ENCODE data around the gene SFT2D3.

Gene SFT2D3

GRCh38 chr2:127681288-127681804 is 20.0 kb upstream of the SFT2D3 start:
- no peak for DNase-seq (ENCODE audit: low read depth in 1 of 2, low spot score in 1 of 2)

- DNase-seq (ENCODE audit: low read depth in 1 of 2, low spot score in 1 of 2) = no peak
Observed at GRCh38 chr2:127681976-127682857, 19.1 kb upstream of the SFT2D3 start.

GRCh38 chr2:127683056-127683455 is 18.2 kb upstream of the SFT2D3 start:
- DNase-seq (ENCODE audit: low read depth in 1 of 2, low spot score in 1 of 2) = no peak

- no peak for DNase-seq (ENCODE audit: low read depth in 1 of 2, low spot score in 1 of 2)
Observed at GRCh38 chr2:127683757-127684156, 17.5 kb upstream of the SFT2D3 start.

- DNase-seq (ENCODE audit: low read depth in 1 of 2, low spot score in 1 of 2) = no peak
Observed at GRCh38 chr2:127685410-127686080, 15.8 kb upstream of the SFT2D3 start.

DNA sequence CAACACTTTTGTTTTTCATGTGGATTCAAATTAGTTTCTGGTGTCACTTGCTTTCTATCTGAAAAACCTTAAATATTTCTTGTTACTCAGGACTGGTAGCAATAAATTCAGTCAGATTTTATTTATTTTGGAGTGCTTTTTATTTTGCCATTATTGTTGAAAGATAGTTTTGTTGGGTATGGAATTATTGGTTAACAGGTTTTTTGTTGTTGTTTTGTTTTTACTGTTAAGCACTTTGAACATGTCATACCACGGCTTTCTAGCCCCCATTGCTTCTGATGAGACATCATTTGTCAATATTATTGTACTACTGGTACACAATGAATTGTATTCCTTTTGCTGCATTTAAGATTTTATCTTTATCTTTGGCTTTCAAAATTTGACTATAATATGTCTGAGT is 12.9 kb upstream of the SFT2D3 start:
- no peak for DNase-seq (ENCODE audit: low read depth in 1 of 2, low spot score in 1 of 2)

DNA sequence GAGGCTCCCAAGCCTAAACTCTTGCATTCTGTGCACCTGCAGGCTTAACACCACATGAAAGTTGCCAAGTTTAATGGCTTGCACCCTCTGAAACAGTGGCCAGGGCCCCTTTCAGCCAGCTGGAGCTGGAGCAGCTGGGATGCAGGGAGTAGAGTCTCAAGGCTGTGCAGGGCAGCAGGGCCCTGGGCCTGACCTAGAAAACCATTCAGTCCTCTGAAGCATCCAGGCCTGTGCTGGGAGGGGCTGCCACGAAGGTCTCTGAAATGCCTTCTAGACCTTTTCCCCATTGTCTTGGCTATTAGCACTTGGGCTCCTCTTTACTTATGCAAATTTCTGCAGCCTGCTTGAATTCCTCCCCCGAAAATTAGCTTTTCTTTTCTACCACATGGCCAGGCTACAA is 10.6 kb upstream of the SFT2D3 start:
- no peak for DNase-seq (ENCODE audit: low read depth in 1 of 2, low spot score in 1 of 2)

- no peak for DNase-seq (ENCODE audit: low read depth in 1 of 2, low spot score in 1 of 2)
Observed at GRCh38 chr2:127694986-127695385, 6.3 kb upstream of the SFT2D3 start.

- DNase-seq (ENCODE audit: low read depth in 1 of 2, low spot score in 1 of 2) = peak in 1 of 2 donors; percentile 30
Observed at GRCh38 chr2:127695491-127696472, 5.5 kb upstream of the SFT2D3 start.

- no peak for DNase-seq (ENCODE audit: low read depth in 1 of 2, low spot score in 1 of 2)
Observed at GRCh38 chr2:127697482-127698180, 3.7 kb upstream of the SFT2D3 start.

DNA sequence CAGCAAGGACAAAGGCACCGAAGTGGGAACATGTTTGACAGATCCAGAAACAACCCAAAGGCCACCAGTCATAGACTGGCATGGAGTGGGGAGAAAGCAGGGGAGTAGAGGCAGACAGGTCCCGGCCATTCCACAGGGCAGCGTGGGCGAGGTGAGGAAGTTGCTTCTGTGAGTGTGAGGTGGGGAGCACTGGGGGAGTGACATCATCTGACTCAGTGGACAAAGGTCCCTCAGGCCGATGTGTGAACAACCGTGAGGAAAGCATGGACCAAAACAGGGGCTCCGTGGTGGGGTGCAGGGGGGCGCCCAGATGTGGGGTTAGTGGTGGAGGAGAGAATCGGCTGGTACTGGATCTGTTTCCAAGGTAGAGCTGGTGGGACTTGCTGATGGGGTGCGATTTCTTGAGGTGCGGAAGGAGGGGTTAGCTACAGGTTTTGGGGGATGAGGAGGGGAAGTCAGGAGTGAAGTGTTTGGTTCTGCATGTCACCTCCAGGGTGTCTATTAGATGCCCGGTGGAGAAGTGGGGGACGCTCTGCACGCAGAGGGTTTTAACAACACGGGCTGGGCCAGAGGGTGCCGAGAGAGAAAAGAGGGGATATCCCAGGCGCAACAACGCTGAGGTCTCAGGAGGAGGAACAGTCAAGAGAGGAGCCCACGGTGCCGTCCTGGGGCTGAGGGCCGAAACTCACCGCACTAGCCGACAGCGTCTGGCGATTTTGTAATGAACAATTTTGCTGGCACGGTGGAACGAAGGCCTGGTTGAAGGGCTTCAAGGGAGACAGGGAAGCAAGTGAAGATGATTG is 2.5 kb upstream of the SFT2D3 start:
- no peak for DNase-seq (ENCODE audit: low read depth in 1 of 2, low spot score in 1 of 2)

DNA sequence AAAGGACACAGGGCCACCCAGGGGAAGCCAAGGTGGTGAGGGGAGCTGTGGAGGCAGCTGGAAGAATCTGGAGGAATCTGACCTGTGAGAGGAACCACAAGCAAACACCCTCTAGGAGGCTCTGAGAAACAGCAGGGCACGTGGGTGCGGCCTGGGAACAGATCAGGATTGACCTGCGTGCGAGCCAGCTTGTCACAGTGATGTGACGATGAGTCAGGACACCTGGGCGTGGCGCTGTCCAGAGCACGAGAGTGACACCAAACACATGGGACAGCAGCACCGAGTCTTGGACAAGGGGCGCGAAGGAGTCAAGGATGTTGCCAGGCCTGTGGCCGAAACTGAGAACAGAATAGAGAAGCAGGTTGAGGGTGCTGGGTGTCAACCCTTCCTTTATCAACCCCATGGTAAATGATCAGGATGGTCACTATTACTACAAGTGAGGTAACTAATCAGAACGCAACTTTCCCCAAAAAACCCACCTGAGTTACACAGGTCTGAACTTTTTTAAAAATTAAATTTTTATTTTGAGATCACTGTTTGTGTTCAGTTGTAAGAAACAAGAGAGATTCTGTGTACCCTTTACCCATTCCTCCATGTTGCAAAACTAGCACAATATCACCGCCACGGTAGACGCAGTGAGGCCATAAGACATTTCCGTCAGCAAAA is 637 bp upstream of the SFT2D3 start:
- DNase-seq (ENCODE audit: low read depth in 1 of 2, low spot score in 1 of 2) = no peak

GRCh38 chr2:127701651-127702394 is 526 bp downstream of the SFT2D3 start:
- DNase-seq (ENCODE audit: low read depth in 1 of 2, low spot score in 1 of 2) = peak; percentile 53 to 67

GRCh38 chr2:127702395-127703009 is 1.2 kb downstream of the SFT2D3 start:
- no peak for DNase-seq (ENCODE audit: low read depth in 1 of 2, low spot score in 1 of 2)

DNA sequence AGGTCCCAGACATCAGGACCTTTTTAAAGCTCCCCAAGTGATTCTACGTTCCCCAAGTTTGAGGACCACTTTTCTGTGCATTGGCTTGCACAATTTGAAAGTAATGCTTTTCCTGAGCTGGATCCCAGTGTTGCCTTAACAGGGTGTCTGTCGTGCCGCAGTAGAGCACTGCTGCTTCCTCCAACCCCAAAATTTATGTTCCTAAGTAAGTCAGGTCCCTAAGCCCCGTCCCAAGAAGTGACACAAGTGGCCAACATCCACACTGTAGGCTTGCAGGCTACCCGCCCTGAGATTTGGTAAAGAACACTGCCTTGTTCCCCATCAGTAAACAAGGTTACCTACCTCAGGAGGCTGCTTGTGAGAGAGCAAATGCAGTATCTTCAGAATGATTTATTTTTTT is 2.0 kb downstream of the SFT2D3 start:
- DNase-seq (ENCODE audit: low read depth in 1 of 2, low spot score in 1 of 2) = no peak

- no peak for DNase-seq (ENCODE audit: low read depth in 1 of 2, low spot score in 1 of 2)
Observed at GRCh38 chr2:127704641-127705390, 3.5 kb downstream of the SFT2D3 start.

GRCh38 chr2:127705391-127706065 is 4.2 kb downstream of the SFT2D3 start:
- no peak for DNase-seq (ENCODE audit: low read depth in 1 of 2, low spot score in 1 of 2)

Data from activated CD4-positive, alpha-beta T cell treated with anti-CD3 and anti-CD28 coated beads, Interleukin-2, amount 50 U/mL, for 24 hours (primary cell).